ENCODE measurements around the gene ZNF816.
"Not testable (repeated sequence)": the region's sequence is repeated elsewhere in the genome, so short reads cannot be mapped to it uniquely, and the experiment has no call there.

The ZNF816 gene

GRCh38 chr19:52923778-52924593, 38.7 kb downstream of the ZNF816 start:
- no peak for DNase-seq

DNA sequence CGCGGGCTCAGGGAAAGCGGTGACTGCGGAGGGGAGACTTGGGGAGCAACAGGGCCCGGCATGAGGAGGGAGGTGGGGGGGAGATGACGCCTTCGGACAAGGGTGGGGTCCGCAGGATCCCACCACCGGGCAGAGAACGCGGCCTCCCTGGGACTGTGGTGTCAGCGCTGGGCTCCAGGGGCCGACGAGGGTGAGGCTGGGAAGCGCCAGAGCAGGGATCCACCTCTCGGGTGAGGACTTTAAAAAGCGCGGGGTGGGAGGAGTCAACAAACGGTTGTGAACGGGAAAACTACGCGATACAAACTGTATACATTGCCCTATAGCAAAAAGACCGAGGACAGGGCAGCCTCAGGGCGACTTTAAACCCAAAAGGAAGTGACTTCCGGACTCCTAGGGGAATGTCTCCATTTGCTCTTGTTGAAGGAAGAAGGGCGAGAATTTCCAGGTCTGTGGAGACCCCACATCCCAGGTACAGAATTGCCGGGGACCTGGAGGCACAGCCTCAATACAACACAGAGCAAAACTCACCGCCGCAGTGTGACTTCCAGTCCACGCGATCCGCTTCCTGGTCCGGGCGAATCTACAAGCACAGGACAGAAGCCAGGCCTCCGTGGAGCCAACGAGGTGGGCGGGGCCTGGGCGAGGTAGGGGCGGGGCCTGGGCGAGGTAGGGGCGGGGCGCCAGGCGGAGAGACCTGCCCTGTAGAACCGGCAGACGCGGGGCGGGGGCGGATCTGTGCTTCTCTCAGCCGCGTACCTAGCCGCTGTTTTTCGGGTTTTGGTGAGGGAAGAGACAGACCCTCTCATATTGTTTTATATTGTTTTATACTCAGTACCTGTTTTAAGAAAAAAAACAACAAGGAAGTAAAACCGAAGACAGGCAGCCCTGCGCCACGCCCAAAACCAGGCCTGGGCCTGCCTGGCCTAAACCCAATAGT, 39.6 kb downstream of the ZNF816 start, which contains the start of gene ZNF888:
ZNF888 (minus strand) TSS at position 588 of the 937 bp plus-strand sequence. CDS start 5,555 bp downstream, outside the sequence.
- peak; percentile 80 to 81 for DNase-seq

GRCh38 chr19:52917531-52917930, 45.1 kb downstream of the ZNF816 start:
- DNase-seq, result no peak

DNA sequence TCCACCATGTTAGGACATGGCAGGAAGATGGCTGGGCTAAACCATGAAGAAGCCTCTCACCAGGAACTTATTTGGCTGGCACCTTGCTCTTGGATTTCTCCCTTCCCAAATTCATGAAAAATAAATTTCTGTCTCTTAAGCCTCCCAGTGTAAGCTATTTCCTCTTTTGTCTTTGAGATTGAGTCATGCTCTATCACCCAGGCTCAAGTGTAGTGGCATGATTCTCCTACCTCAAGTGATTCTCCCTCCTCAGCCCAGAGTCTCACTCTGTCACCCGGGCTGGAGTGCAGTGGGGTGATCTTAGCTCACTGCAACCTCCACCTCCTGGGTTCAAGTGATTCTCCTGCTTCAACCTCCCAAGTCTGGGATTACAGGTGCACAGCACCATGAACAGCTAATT, 52.0 kb downstream of the ZNF816 start:
- no peak for DNase-seq

DNA sequence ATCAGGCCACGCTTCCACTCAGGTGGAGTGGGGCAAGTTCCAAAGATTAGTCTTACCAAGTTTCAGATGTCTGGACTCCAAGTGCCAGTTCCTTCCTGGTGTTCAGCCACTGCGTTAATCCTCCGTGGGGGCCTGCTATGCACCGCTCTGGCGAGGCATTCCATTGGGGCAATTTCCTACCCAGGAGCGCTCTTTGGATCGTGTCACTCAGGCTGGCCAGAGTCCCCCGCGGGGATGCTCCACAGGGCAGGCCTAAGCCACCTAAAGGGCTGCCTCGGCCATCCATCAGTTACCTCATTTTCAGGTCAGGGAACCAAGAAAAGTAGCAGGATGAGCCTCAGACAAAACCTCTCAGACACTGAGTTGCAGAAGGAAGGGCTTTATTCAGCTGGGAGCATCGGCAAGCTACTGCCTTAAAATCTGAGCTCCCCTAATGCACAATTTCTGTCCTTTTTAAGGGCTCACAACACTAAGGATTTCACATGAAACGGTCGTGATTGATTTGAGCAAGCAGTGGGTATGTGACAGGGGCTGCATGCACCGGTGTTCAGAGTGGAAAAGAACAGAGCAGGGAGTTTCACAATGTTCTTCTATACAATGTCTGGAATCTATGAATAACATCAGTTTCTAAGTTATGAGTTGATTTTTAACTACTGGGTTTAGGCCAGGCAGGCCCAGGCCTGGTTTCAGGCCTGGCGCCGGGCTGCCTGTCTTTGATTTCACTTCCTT, 58.5 kb downstream of the ZNF816 start:
- not testable (repeated sequence) for DNase-seq

- DNase-seq, result no peak
These were observed 60.8 kb downstream of the ZNF816 start for GRCh38 chr19:52901842-52902241.
